Rectal smooth muscle tissue (tissue), 1 donor: ENCODE results near the gene DENND2A.
A peak's percentile ranks its signal among the peaks of the same experiment; 100 is the strongest.
"Not testable (repeated sequence)": the region's sequence is repeated elsewhere in the genome, so short reads cannot be mapped to it uniquely, and the experiment has no call there.

Experiments used
- H3K27ac ChIP-seq: one replicate; pipeline ENCODE4 v1.7.0; 2013; ENCODE audit warnings: low read depth, low read length, inconsistent platforms
- H3K27me3 ChIP-seq: one replicate; pipeline ENCODE4 v1.7.0; 2013; ENCODE audit warnings: low read length; ENCODE audit not compliant: control insufficient read depth, insufficient read depth
- H3K36me3 ChIP-seq: one replicate; pipeline ENCODE4 v1.7.0; 2013; ENCODE audit warnings: low read length; ENCODE audit not compliant: control insufficient read depth, insufficient read depth
- H3K4me1 ChIP-seq: one replicate; pipeline ENCODE4 v1.7.0; 2013; ENCODE audit warnings: low read length; ENCODE audit not compliant: control insufficient read depth, insufficient read depth
- H3K4me3 ChIP-seq: one replicate; pipeline ENCODE4 v1.7.0; 2013; ENCODE audit warnings: low read length
- H3K9ac ChIP-seq: one replicate; pipeline ENCODE4 v1.7.0; 2013; ENCODE audit warnings: low read length

The DENND2A gene

GRCh38 chr7:140512317-140513000 lies 128.2 kb downstream of the DENND2A start:
- no peak overlapping the region for H3K9ac ChIP-seq
- peaks cover 7% of the 10 kb centered on the region for H3K4me1 ChIP-seq
- H3K36me3 ChIP-seq: no peaks in the 10 kb centered on the region
- no peak overlapping the region for H3K27ac ChIP-seq
- no peaks in the 10 kb centered on the region for H3K27me3 ChIP-seq
- no peak overlapping the region for H3K4me3 ChIP-seq

DNA sequence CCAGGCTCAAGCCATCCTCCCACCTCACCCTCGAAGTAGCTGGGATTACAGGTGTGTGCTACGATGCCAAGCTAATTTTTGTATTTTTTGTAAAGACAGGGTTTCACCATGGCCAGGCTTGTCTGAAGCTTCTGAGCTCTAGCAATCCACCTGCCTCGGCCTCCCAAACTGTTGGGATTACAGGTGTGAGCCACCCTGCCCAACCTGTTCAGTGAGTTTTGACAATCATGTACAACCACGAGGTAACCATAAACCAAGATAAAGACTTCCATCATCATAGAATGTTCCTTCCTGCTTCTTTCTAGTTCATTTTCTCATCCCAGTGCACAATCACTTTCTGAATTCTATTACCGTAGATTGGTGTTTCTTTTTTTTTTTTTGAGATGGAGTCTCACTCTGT lies 130.8 kb downstream of the DENND2A start:
- Histone ChIP-seq H3K27ac (no peak overlapping the region), H3K36me3 (no peaks in the 10 kb centered on the region), H3K9ac (no peak overlapping the region), H3K4me1 (peaks cover 19% of the 10 kb centered on the region), H3K4me3 (no peak overlapping the region), H3K27me3 (no peaks in the 10 kb centered on the region)

- H3K4me1 ChIP-seq: peaks cover 19% of the 10 kb centered on the region
- H3K27me3 ChIP-seq, H3K4me3 ChIP-seq, H3K9ac ChIP-seq, H3K36me3 ChIP-seq: not testable (repeated sequence)
- H3K27ac ChIP-seq: peak overlapping the region; percentile 85
These were observed 133.1 kb downstream of the DENND2A start for GRCh38 chr7:140507556-140507955.

DNA sequence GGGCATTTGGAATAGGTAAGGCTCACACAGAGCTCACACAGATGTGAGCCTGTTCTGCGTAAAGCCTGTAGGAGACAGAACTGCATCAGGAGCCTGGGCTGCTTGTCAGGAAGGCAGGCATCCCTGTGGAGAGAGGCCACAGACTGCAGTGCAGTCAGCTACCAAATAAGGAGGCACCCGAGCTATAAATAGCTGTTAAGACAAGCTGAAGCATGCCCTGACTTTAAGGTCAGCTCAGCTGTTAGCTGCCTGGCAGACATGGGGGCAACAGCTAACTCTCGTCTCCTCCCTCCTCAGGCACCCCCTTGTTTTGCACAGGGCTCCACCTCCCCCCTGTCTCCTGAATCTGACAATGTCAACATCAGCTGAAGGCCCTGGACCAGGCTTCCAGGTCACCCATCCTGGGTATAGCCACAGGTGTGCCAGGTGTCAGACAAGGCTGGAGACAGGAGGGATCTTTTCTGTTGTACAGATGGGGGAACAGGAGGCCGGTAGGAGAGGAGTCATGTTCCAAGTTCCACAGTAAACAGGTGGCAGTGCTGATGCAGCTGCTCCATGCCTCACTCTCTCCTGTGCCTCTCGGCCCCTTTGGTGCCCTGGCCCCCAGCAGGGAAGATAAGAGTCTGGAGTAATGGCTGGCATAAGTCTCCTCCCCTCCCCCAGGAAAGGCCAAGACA lies 133.7 kb downstream of the DENND2A start:
- H3K36me3 ChIP-seq: no peaks in the 10 kb centered on the region
- H3K4me1 ChIP-seq: peaks cover 16% of the 10 kb centered on the region
- H3K27ac ChIP-seq: peak overlapping the region; percentile 85

DNA sequence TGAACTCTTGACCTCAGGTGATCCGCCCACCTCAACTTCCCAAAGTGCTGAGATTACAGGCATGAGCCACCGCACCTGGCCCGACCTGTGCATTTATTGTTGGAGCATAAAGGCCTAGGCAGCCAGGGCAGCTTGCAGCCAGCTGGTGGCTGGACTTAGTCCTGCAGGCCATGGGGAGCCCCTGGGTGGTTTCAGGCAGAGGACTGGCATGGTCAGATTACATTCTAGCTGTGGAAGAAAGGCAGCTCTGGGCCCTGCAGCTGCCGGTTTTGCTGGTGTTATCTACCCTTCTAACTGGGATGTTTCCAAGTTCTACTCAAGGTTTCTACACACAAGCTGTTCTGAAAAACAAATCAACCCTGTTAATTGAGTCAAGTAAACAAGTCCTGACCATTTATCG lies 138.6 kb downstream of the DENND2A start:
- Histone ChIP-seq H3K4me3 (no peak overlapping the region), H3K27me3 (no peaks in the 10 kb centered on the region), H3K27ac (no peak overlapping the region), H3K4me1 (peaks cover 8% of the 10 kb centered on the region), H3K36me3 (no peaks in the 10 kb centered on the region), H3K9ac (no peak overlapping the region)

More for the DNA sequence above, 133.7 kb downstream of the DENND2A start:
- H3K9ac ChIP-seq: no peak overlapping the region
- no peaks in the 10 kb centered on the region for H3K27me3 ChIP-seq
- H3K4me3 ChIP-seq: peak overlapping the region; percentile 10

DNA sequence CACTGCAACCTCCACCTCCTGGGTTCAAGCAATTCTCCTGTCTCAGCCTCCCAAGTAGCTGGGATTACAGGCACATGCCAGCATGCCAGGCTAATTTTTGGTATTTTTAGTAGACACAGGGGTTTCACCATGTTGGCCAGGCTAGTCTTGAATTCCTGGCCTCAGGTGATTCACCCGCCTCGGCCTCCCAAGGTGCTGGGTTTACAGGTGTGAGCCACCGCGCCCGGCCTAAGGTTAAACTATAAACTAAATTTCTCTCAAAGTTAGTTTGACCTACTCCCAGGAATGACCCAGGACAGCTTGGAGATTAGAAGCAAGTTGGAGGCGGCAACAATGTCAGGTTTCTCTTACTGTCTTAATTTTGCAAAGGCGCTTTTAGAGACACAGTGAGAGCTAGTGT lies 142.8 kb downstream of the DENND2A start:
- H3K27ac ChIP-seq, H3K27me3 ChIP-seq, H3K4me1 ChIP-seq, H3K36me3 ChIP-seq, H3K4me3 ChIP-seq, H3K9ac ChIP-seq: not testable (repeated sequence)

- H3K27me3 ChIP-seq: no peaks in the 10 kb centered on the region
- no peak overlapping the region for H3K9ac ChIP-seq
- H3K36me3 ChIP-seq: no peaks in the 10 kb centered on the region
- no peak overlapping the region for H3K27ac ChIP-seq
- H3K4me1 ChIP-seq: no peaks in the 10 kb centered on the region
- no peak overlapping the region for H3K4me3 ChIP-seq
These were observed 143.3 kb downstream of the DENND2A start for GRCh38 chr7:140497241-140497769.

- no peaks in the 10 kb centered on the region for H3K4me1 ChIP-seq
- H3K9ac ChIP-seq: no peak overlapping the region
- no peaks in the 10 kb centered on the region for H3K36me3 ChIP-seq
- H3K4me3 ChIP-seq: no peak overlapping the region
- no peak overlapping the region for H3K27ac ChIP-seq
- H3K27me3 ChIP-seq: no peaks in the 10 kb centered on the region
These were observed 145.0 kb downstream of the DENND2A start for GRCh38 chr7:140495514-140496097.

DNA sequence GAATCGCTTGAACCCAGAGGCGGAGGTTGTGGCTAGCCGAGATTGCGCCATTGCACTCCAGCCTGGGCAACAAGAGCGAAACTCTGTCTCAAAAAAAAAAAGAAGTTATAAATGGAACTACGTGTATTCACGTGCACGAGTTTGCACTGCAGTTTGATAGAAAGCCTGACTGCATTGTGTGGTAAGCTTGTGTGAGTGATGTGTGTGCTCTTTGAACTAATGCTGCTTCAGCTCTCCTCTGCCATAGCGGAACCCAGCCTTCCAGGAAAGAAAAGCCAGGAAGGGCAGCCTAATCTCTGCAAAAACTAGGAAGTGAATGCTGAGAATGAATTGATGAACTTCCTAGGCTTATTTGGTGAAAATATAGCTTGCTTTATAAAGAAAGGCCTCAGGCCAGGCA lies 145.7 kb downstream of the DENND2A start:
- Histone ChIP-seq H3K27ac (no peak overlapping the region), H3K4me1 (no peaks in the 10 kb centered on the region), H3K36me3 (no peaks in the 10 kb centered on the region), H3K9ac (no peak overlapping the region), H3K27me3 (no peaks in the 10 kb centered on the region), H3K4me3 (no peak overlapping the region)

- Histone ChIP-seq H3K4me1 (no peaks in the 10 kb centered on the region), H3K9ac (no peak overlapping the region), H3K27me3 (no peaks in the 10 kb centered on the region), H3K36me3 (no peaks in the 10 kb centered on the region), H3K27ac (no peak overlapping the region), H3K4me3 (no peak overlapping the region)
These were observed 151.6 kb downstream of the DENND2A start for GRCh38 chr7:140489026-140489359.

DNA sequence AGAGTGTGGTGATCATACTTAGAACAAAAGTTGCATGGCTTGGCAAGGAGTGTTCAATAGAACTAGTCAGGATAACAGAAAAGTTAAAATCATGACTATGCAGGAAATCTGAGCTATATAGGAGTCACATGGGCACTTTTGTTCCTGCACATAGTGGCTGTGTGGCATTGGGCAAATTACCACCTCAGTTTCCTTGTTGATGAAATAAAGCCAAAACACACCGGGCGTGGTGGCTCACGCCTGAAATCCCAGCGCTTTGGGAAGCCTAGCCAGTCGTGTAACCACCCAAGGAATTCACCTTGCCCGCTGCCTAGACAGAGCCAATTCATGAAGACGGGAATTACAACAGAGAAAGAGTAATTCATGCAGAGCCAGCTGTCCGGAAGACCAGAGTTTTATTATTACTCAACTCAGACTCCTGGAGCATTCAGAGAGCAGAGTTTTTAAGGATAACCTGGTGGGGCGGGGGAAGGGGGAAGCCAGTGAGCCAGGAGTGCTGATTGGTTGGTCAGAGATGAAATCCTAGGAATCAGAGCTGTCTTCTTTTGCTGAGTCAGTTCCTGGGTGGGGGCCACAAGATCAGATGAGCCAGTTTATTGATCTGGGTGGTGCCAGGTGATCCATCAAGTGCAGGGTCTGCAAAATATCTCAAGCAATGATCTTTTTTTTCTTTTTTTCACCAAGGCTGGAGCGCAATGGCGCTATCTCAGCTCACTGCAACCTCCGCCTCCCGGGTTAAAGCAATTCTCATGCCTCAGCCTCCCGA lies 154.9 kb downstream of the DENND2A start:
- Histone ChIP-seq H3K27me3 (no peaks in the 10 kb centered on the region), H3K9ac (no peak overlapping the region), H3K36me3 (no peaks in the 10 kb centered on the region), H3K27ac (no peak overlapping the region), H3K4me1 (no peaks in the 10 kb centered on the region), H3K4me3 (no peak overlapping the region)

GRCh38 chr7:140484951-140485499 lies 155.6 kb downstream of the DENND2A start:
- H3K27ac ChIP-seq: no peak overlapping the region
- H3K9ac ChIP-seq: no peak overlapping the region
- no peak overlapping the region for H3K4me3 ChIP-seq
- no peaks in the 10 kb centered on the region for H3K4me1 ChIP-seq
- no peaks in the 10 kb centered on the region for H3K27me3 ChIP-seq
- no peaks in the 10 kb centered on the region for H3K36me3 ChIP-seq
